NCI-H1436 treated with DMSO at 0.1 percent for 48 hours (cell line): Measurements from ENCODE around the gene TFCP2L1.

Experiments
- DNase-seq: peaks from one replicate; lab custom pipeline; 2025; lab: John Stamatoyannopoulos, UW

TFCP2L1 gene

DNA sequence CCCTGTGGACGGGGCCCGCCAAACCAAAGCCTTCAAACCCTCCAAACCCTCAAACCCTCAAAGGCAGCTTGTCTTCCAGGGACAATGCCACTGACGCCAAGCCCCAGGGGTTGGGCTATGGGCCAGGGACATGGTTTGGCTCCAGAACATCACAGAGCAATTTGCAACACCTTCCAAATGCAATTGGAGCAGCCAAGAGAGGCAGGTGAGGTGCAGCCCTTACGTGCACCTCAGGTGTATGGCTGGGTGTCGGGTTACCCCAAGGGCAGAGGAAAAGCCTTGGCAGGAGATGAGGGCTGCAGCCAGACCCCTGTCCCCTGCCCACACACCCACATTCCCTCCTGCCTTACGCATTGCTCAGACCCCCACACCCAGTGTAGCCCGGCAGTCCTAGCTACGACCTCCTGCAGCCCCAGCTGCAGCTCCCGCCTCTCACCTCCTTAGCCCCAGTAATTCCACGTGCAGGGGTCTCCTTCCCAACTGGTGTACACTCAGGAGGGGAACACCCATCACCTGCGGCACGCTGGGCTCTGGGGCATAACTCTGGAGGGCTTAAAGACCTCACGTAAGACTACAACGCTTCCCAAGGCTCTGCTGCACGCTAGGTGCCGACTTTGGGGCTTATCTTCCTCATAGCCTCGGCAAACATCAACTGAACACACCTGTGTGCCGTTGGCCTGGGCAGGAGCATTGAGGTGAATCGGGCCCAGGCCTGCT, 88.7 kb downstream of the TFCP2L1 start:
- no peak for DNase-seq

DNA sequence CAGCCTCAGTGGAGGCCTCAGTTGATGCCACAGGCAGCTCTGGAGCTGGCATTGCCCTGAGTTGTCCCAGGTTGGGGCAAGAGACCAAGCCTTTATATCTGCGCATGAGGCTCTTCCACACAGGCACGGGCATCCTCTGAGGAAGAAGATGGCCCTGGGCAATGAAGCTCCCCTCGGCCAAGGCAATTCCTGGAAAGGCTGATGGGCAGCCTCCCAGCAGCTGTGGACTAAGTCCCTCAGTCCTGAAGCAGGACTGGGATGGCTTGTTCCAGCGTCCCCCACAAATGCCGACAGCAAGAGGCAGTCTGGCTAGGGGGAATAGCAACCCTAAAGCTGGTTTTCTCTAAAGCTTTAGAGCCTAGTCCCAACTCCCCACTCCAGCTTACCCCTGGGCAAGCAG, 90.0 kb downstream of the TFCP2L1 start:
- no peak for DNase-seq

DNA sequence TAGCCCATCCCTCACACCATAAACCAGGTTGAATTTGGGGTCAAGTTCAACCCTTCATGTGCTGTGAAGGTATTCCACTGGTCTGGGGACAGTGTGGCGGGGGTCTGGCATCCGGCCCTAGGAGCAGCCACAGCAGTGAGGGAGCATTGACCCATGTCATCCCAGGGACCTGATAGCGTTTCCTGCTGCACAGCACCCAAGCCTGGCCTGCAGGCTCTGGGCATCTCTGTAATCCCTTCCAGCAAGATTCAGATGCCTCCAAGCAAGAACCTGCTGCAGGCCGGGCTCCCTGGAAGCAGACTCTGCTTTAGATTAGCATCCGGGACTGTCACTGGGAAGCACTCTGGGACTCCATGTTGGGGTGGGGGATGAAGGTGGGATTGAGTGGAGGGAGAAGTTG, 90.4 kb downstream of the TFCP2L1 start:
- no peak for DNase-seq

DNA sequence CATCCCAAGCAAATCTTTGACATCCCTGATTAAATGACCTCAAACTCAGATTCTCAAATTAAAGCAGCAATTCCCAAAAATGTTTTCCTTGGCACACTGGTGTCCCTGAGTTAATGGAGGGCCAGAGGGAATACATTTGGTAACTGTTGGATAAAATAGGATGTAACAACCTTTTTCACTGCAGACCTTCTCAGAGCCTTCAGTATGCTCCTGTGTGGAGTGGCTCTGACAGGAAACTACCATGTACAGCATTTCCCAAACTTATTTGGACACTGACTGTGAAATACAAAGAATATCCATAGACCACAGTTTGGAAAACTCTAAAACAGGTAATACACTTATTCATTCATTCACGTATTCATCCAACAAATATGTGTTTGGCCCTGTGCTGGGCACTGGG, 91.8 kb downstream of the TFCP2L1 start:
- DNase-seq = no peak

- no peak for DNase-seq
These were observed 92.4 kb downstream of the TFCP2L1 start for GRCh38 chr2:121192576-121192975.

- no peak for DNase-seq
These were observed 93.5 kb downstream of the TFCP2L1 start for GRCh38 chr2:121191191-121192170.

DNA sequence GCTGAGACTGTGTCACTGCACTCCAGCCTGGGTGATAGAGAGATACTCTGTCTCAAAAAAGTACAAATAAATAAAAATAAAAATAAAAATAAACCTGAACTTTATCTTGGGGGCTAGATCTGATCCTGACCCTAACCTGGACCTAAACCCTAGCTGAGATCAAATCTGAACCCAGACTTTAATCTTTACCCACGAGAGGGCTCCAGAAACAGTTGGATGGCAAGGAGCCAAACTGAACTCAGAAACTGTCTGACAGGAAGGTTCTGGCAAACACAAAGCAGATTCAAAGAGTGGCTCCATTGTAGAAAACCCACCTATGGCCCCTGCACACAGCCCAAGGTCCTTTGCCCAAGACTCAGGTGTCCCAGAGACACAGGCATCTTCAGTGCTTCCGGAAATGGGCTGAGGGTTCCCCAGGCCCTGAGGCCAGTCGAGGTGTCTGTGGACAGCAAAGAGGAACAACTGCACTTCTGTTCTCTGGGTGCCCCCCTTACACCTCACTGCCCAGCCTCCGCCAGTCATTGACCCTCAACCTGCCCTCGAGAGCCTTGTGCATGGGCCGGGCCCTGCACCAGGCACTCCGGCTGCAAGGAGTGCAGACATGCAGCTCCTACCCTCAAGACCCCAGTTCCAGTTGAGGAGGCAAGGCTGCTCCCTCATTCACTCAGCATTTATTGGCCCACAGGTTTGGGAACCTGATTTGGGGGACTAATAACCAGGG, 95.2 kb downstream of the TFCP2L1 start:
- no peak for DNase-seq

- DNase-seq = no peak
These were observed 96.0 kb downstream of the TFCP2L1 start for GRCh38 chr2:121189011-121189410.

- DNase-seq = no peak
These were observed 97.0 kb downstream of the TFCP2L1 start for GRCh38 chr2:121187982-121188411.

DNA sequence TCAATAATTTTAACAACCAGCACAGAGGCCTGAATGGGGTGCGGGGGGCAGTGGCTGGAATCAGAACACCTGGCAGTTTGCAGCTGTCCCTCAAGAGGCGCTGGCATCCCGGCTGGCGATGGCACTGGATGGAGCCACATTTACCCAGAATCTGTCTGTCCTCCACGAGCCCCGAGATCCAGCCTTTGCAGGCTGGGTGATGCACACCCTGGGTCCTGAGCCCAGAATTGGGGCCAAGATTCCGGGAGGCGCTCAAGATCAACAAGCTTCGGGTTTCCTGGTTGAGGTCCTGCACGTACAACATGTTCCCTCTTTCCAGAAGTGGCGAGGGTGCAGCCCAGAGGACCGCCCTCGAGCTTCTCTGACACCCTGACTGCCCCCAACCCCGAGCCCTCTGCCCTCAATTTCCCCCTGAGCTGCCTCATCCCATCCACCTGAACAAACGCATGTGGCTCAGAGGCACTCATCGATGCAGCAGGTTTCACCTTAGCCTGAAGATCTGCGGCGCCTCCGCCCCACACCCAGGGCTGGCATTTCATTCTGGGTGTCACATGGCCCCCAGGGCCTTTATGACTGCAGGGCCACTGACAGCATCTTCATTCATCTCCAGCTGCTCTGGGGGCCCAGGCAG, 97.5 kb downstream of the TFCP2L1 start:
- no peak for DNase-seq

- no peak for DNase-seq
These were observed 98.7 kb downstream of the TFCP2L1 start for GRCh38 chr2:121186261-121186660.

DNA sequence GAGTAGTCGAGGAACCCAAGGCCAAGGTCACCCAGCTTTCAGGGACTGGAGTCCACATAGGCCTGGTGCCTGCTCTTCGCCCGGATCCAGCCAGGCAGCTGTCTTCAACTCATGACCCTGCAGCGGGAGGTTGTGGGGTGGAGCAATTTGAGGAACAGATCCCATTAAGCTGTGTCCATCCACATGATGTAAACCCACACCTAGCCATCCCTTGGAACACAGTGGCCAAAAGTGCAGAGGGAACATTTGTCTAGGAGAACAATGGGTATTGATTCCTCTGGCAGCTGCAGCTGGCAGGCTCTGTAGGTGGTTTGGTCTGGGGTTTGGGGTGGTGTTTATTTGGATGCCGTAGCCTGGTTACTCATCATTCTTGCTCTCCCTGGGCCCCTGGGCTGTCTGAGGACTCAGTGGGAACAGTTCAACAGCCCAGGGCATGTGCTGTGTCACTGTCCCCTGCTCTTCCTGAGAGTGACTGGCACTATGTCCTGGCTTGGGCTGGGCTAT, 99.4 kb downstream of the TFCP2L1 start:
- DNase-seq = no peak

GRCh38 chr2:121185111-121185510, 99.9 kb downstream of the TFCP2L1 start:
- DNase-seq = no peak

GRCh38 chr2:121184248-121184862, 100.6 kb downstream of the TFCP2L1 start:
- DNase-seq = no peak

GRCh38 chr2:121182520-121182919, 102.5 kb downstream of the TFCP2L1 start:
- DNase-seq = no peak

DNA sequence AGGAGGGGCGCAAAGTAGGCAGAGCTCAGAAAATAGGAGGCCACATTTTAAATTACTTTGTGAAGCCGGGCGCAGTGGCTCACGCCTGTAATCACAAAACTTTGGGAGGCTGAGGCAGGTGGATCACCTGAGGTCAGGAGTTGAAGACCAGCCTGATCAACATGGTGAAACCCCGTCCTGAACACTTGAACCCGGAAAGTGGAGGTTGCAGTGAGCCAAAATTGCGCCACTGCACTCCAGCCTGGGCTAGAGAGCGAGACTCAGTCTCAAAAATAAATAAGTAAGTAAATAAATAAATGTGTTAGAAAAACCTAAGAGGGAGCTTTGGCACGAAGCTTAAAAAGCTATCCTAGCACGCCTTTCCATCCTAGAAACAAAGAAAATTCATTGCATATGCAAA, 105.5 kb downstream of the TFCP2L1 start:
- no peak for DNase-seq

DNA sequence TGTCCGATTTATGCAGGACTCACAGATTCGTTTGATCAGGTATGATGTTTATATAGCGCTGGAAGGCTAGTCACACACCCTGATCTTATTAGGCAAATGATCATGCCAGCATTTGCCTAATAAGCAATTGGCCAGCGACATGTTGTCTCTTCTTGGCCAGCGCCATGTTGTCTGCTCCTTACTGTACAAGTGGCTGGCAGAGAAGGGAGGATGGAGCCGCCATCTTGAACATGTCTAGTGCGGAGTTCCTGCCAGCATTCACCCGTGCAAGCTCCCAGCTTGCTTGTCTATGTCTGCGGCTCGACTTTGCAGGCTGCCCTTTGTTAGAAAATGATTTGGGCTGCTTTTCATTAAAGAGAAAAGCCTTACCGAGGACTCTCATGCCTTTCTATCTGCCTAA, 106.3 kb downstream of the TFCP2L1 start:
- DNase-seq = no peak

DNA sequence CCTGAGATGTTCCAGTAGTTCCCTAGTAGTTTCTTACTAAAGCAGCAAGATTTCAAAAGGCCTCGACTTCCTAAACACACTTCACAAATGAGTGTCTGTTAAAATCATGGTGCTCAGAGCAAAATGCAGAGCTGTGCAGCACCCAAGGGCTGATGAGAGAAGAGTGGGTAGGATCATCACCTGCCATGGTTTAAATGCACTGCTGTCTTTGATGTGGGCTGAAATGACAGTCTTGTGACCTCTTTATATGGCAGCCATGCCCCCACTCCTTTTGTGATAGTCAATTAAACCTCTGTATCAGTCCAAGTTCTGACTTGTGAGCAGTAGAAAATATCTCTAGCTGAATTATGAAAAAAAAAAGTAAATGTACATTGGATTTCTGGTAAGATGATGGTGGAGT, 107.1 kb downstream of the TFCP2L1 start:
- DNase-seq = no peak

- DNase-seq = no peak
These were observed 109.7 kb downstream of the TFCP2L1 start for GRCh38 chr2:121175326-121175725.

DNA sequence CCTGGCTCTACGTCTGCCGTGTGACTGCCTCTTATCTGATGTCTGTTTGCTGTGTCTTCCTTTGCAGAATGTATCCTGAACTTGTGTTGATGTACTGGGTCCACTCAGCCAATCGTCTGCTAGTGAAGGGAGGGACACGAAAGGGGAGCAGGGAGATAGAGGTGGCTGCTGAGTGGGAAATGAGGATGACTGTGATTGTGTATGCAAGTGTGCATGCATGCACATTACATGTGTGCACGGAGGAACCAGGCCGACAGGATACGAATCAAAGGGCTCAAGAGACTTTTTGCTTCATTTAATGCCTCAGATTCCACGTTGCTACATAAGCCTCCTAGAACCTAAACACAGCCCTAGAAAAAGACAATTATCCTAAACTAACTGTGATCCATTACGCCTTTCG, 111.2 kb downstream of the TFCP2L1 start:
- DNase-seq = no peak

DNA sequence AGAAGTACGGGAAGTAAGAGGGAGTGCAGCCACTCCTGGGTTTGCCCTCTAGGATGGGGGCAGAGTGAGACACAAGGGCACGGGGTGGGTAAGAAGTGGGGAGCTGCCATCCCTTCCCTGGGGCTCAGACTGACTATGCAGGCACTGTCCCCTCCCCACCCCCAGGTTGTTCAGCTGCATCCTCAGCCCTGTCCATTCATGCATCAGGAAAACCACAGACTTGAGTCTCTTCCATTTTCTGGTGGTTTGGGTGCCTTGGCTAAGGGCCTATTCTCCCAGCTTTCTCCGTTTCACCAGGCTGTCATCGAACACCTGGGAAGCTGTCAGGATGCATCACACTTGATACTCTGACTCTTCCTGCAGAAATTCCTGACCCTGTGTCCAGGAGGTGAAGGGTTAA, 111.9 kb downstream of the TFCP2L1 start:
- DNase-seq = no peak
